WTC11 (cell line): ENCODE measurements around the gene TUNAR. TPM values are rescaled to one million over a fixed set of nuclear protein-coding genes. Genes with fewer than 3 reads are reported as not detected.

Source experiments
- ATAC-seq: fragments of 200-7000 bp; cut with Tn5 transposase; 2 replicates; pipeline ENCODE4 v1.10.0; 2021; ENCODE audit warnings: mild to moderate bottlenecking, moderate library complexity
- CTCF ChIA-PET: fragments of 300-600 bp; sonication (Branson Sonifier 250); formaldehyde crosslinking; loops from one replicate; lab custom pipeline; 2021; ENCODE audit warnings: antibody characterized with exemption; lab: Charles Lee
- POLR2A ChIA-PET: fragments of 350-600 bp; sonication (Branson Sonifier 250); formaldehyde crosslinking; loops from one replicate; lab custom pipeline; 2021; ENCODE audit warnings: antibody characterized with exemption; lab: Charles Lee
- DNase-seq: peaks from one replicate; pipeline ENCODE4 v3.0.0; 2021; ENCODE audit warnings: low spot score
- H3K27ac Mint-ChIP-seq: 2 replicates; pipeline ENCODE4 v1.8.0; 2021; ENCODE audit warnings: mixed read lengths
- H3K27me3 Mint-ChIP-seq: 2 replicates; pipeline ENCODE4 v1.8.0; 2021; ENCODE audit warnings: low read depth, mild to moderate bottlenecking, moderate library complexity, mixed read lengths
- H3K36me3 Mint-ChIP-seq: 2 replicates; pipeline ENCODE4 v1.8.0; 2021; ENCODE audit warnings: mixed read lengths
- H3K4me1 Mint-ChIP-seq: 2 replicates; pipeline ENCODE4 v1.8.0; 2022; ENCODE audit warnings: mixed read lengths
- H3K4me3 Mint-ChIP-seq: 2 replicates; pipeline ENCODE4 v1.8.0; 2021; ENCODE audit warnings: mild to moderate bottlenecking, moderate library complexity, mixed read lengths
- H3K9me3 Mint-ChIP-seq: 2 replicates; pipeline ENCODE4 v1.8.0; 2021; ENCODE audit warnings: mixed read lengths
- ELF4 ChIP-seq: sonication (generic); formaldehyde crosslinking; IDR thresholded peaks from 2 replicates; pipeline ENCODE4 v1.8.1; 2022; ENCODE audit warnings: low read depth, mild to moderate bottlenecking, moderate library complexity, missing genetic modification reagents
- ESRRA ChIP-seq: sonication (generic); formaldehyde crosslinking; IDR thresholded peaks from 2 replicates; pipeline ENCODE4 v1.8.1; 2022; ENCODE audit warnings: mild to moderate bottlenecking, missing genetic modification reagents, borderline replicate concordance
- GTF2I ChIP-seq: fragments of 250-450 bp; sonication (Bioruptor Pico); conservative IDR thresholded peaks from 2 replicates; pipeline ENCODE4 v1.4.0; 2021; ENCODE audit warnings: mild to moderate bottlenecking
- OVOL2 ChIP-seq: fragments of 250-450 bp; sonication (Bioruptor Pico); IDR thresholded peaks from 2 replicates; pipeline ENCODE4 v1.9.0; 2021; ENCODE audit warnings: mild to moderate bottlenecking, borderline replicate concordance
- TEAD4 ChIP-seq: sonication (generic); formaldehyde crosslinking; IDR thresholded peaks from 2 replicates; pipeline ENCODE4 v1.8.0; 2022; ENCODE audit warnings: mild to moderate bottlenecking, missing genetic modification reagents
- ZNF121 ChIP-seq: sonication (generic); formaldehyde crosslinking; IDR thresholded peaks from 2 replicates; pipeline ENCODE4 v1.8.0; 2023; ENCODE audit warnings: missing genetic modification reagents
- ZNF423 ChIP-seq: fragments of 250-450 bp; sonication (Bioruptor Pico); IDR thresholded peaks from 2 replicates; pipeline ENCODE4 v2.1.2; 2022; ENCODE audit warnings: mild to moderate bottlenecking, moderate library complexity
- ZNF671 ChIP-seq: fragments of 250-450 bp; sonication (Bioruptor Pico); IDR thresholded peaks from 2 replicates; pipeline ENCODE4 v1.8.0; 2021; ENCODE audit warnings: mild to moderate bottlenecking
- total RNA-seq: library from RNA; stranded (reverse); gene quantifications from 3 replicates; pipeline ENCODE4 v1.2.3, GENCODE V29; 2021
- TF ChIP-seq, protein P1 (sequence below): sonication (generic); formaldehyde crosslinking; IDR thresholded peaks from 2 replicates; pipeline ENCODE4 v1.8.0; 2022; ENCODE audit warnings: mild to moderate bottlenecking, missing genetic modification reagents
- TF ChIP-seq, protein P2 (sequence below): fragments of 250-450 bp; sonication (Bioruptor Pico); IDR thresholded peaks from 2 replicates; pipeline ENCODE4 v1.9.0; 2021; ENCODE audit warnings: mild to moderate bottlenecking, borderline replicate concordance
- TF ChIP-seq, protein P3 (sequence below): fragments of 250-450 bp; sonication (Bioruptor Pico); IDR thresholded peaks from 2 replicates; pipeline ENCODE4 v1.9.0; 2021; ENCODE audit warnings: mild to moderate bottlenecking
- TF ChIP-seq, protein P4 (sequence below): sonication (generic); formaldehyde crosslinking; IDR thresholded peaks from 2 replicates; pipeline ENCODE4 v1.8.0; 2022; ENCODE audit warnings: mild to moderate bottlenecking, missing genetic modification reagents
- TF ChIP-seq, protein P5 (sequence below): fragments of 250-450 bp; sonication (Bioruptor Pico); IDR thresholded peaks from 2 replicates; pipeline ENCODE4 v1.8.0; 2021; ENCODE audit warnings: mild to moderate bottlenecking
- TF ChIP-seq, protein P6 (sequence below): fragments of 250-450 bp; sonication (Bioruptor Pico); IDR thresholded peaks from 2 replicates; pipeline ENCODE4 v2.1.2; 2022; ENCODE audit warnings: mild to moderate bottlenecking, moderate library complexity
- TF ChIP-seq, protein P7 (sequence below): sonication (generic); formaldehyde crosslinking; IDR thresholded peaks from 2 replicates; pipeline ENCODE4 v1.8.1; 2023; ENCODE audit warnings: mild to moderate bottlenecking, moderate library complexity, missing genetic modification reagents

The TUNAR gene
- total RNA-seq, 1 experiment from 2014 or later = 36.3 TPM

DNA sequence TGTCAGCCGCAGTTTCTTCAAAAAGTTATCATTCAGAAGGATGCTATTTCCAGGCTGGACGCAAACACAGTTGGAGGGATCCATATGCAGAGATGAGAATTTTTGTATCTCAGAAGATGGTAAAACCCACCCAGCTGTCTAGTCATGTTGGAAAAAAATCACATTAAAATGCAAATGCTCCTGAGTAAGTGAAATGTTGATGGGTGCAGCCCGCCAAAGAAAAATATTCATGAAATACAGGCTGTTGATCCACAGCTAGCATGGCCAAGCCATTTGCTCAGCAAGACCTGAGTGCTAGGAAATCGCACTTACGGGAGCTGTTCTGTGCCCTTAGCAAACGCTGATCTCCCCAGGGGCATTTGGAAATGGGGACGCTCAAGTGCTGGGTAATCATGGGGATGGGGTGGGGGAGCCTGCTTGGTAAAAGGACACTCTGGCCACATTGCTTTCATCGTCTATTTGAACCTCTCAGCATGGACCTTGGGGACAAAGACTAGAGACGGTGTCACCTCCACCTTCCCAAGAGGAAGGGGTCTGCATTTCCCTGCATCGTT, 25.7 kb downstream of the TUNAR start:
- TF ChIP-seq, protein P1, sequence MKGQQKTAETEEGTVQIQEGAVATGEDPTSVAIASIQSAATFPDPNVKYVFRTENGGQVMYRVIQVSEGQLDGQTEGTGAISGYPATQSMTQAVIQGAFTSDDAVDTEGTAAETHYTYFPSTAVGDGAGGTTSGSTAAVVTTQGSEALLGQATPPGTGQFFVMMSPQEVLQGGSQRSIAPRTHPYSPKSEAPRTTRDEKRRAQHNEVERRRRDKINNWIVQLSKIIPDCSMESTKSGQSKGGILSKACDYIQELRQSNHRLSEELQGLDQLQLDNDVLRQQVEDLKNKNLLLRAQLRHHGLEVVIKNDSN (CRISPR knock-in tag) = no peak
- TF ChIP-seq, protein P2, sequence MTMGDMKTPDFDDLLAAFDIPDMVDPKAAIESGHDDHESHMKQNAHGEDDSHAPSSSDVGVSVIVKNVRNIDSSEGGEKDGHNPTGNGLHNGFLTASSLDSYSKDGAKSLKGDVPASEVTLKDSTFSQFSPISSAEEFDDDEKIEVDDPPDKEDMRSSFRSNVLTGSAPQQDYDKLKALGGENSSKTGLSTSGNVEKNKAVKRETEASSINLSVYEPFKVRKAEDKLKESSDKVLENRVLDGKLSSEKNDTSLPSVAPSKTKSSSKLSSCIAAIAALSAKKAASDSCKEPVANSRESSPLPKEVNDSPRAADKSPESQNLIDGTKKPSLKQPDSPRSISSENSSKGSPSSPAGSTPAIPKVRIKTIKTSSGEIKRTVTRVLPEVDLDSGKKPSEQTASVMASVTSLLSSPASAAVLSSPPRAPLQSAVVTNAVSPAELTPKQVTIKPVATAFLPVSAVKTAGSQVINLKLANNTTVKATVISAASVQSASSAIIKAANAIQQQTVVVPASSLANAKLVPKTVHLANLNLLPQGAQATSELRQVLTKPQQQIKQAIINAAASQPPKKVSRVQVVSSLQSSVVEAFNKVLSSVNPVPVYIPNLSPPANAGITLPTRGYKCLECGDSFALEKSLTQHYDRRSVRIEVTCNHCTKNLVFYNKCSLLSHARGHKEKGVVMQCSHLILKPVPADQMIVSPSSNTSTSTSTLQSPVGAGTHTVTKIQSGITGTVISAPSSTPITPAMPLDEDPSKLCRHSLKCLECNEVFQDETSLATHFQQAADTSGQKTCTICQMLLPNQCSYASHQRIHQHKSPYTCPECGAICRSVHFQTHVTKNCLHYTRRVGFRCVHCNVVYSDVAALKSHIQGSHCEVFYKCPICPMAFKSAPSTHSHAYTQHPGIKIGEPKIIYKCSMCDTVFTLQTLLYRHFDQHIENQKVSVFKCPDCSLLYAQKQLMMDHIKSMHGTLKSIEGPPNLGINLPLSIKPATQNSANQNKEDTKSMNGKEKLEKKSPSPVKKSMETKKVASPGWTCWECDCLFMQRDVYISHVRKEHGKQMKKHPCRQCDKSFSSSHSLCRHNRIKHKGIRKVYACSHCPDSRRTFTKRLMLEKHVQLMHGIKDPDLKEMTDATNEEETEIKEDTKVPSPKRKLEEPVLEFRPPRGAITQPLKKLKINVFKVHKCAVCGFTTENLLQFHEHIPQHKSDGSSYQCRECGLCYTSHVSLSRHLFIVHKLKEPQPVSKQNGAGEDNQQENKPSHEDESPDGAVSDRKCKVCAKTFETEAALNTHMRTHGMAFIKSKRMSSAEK = no peak
- no peak for TF ChIP-seq OVOL2 (CRISPR knock-in tag)
- TF ChIP-seq, protein P3, sequence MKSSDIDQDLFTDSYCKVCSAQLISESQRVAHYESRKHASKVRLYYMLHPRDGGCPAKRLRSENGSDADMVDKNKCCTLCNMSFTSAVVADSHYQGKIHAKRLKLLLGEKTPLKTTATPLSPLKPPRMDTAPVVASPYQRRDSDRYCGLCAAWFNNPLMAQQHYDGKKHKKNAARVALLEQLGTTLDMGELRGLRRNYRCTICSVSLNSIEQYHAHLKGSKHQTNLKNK (CRISPR knock-in tag) = no peak
- TF ChIP-seq, protein P4, sequence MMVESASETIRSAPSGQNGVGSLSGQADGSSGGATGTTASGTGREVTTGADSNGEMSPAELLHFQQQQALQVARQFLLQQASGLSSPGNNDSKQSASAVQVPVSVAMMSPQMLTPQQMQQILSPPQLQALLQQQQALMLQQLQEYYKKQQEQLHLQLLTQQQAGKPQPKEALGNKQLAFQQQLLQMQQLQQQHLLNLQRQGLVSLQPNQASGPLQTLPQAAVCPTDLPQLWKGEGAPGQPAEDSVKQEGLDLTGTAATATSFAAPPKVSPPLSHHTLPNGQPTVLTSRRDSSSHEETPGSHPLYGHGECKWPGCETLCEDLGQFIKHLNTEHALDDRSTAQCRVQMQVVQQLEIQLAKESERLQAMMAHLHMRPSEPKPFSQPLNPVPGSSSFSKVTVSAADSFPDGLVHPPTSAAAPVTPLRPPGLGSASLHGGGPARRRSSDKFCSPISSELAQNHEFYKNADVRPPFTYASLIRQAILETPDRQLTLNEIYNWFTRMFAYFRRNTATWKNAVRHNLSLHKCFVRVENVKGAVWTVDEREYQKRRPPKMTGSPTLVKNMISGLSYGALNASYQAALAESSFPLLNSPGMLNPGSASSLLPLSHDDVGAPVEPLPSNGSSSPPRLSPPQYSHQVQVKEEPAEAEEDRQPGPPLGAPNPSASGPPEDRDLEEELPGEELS = no peak
- no peak for TF ChIP-seq ZNF671 (CRISPR knock-in tag)
- no peak for TF ChIP-seq TEAD4 (CRISPR knock-in tag)
- TF ChIP-seq, protein P5, sequence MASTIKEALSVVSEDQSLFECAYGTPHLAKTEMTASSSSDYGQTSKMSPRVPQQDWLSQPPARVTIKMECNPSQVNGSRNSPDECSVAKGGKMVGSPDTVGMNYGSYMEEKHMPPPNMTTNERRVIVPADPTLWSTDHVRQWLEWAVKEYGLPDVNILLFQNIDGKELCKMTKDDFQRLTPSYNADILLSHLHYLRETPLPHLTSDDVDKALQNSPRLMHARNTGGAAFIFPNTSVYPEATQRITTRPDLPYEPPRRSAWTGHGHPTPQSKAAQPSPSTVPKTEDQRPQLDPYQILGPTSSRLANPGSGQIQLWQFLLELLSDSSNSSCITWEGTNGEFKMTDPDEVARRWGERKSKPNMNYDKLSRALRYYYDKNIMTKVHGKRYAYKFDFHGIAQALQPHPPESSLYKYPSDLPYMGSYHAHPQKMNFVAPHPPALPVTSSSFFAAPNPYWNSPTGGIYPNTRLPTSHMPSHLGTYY (CRISPR knock-in tag) = no peak
- TF ChIP-seq, protein P6, sequence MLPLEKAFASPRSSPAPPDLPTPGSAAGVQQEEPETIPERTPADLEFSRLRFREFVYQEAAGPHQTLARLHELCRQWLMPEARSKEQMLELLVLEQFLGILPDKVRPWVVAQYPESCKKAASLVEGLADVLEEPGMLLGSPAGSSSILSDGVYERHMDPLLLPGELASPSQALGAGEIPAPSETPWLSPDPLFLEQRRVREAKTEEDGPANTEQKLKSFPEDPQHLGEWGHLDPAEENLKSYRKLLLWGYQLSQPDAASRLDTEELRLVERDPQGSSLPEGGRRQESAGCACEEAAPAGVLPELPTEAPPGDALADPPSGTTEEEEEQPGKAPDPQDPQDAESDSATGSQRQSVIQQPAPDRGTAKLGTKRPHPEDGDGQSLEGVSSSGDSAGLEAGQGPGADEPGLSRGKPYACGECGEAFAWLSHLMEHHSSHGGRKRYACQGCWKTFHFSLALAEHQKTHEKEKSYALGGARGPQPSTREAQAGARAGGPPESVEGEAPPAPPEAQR = no peak
- no peak for TF ChIP-seq ELF4 (CRISPR knock-in tag)
- TF ChIP-seq, protein P7, sequence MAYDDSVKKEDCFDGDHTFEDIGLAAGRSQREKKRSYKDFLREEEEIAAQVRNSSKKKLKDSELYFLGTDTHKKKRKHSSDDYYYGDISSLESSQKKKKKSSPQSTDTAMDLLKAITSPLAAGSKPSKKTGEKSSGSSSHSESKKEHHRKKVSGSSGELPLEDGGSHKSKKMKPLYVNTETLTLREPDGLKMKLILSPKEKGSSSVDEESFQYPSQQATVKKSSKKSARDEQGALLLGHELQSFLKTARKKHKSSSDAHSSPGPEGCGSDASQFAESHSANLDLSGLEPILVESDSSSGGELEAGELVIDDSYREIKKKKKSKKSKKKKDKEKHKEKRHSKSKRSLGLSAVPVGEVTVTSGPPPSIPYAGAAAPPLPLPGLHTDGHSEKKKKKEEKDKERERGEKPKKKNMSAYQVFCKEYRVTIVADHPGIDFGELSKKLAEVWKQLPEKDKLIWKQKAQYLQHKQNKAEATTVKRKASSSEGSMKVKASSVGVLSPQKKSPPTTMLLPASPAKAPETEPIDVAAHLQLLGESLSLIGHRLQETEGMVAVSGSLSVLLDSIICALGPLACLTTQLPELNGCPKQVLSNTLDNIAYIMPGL (CRISPR knock-in tag) = no peak
- TF ChIP-seq ZNF423 = no peak
- TF ChIP-seq ZNF121 (CRISPR knock-in tag) = no peak
- TF ChIP-seq ESRRA = no peak
- TF ChIP-seq GTF2I (CRISPR knock-in tag) = no peak
- no peaks in the 10 kb centered on the region for H3K27me3 Mint-ChIP-seq
- POLR2A ChIA-PET = interaction anchor here (1.2 kb wide), 1 partner anchor 13 kb away, joined by 4 read pairs; no protein-coding TSS in a partner anchor

More for the DNA sequence above, 25.7 kb downstream of the TUNAR start:
- no peaks in the 10 kb centered on the region for H3K9me3 Mint-ChIP-seq
- CTCF ChIA-PET = no interaction called here
- peaks cover 56% of the 10 kb centered on the region for H3K36me3 Mint-ChIP-seq
- H3K4me3 Mint-ChIP-seq = no peak overlapping the region
- H3K4me1 Mint-ChIP-seq = peaks cover 47% of the 10 kb centered on the region
- no peak for DNase-seq
- ATAC-seq = no peak
- no peak overlapping the region; the same call in 1 of the 2 replicates for H3K27ac Mint-ChIP-seq
